Measurements from ENCODE around the gene CDK19.

DNA sequence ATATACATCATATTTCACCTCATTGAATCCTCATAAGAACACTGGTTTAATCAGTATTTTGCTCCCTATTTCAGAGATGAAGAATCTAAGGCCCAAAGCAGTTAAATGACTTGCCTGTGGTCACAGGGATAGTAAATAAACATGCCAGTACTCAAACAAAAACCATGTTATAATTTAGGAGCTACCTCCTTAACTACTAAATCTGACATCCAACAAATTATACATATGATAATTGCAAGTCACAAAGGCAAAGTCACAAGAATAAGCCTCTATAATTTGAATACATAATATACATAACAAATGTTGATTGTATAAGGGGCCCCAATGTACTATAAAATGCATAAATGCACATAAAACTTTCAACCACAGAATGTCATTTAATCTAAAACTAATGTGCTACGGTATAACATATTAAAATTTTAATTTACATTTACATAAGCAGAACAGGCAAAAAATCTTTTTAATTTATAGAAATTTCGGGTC is 181.5 kb downstream of the CDK19 start:
- TF ChIP-seq POLR2A (IDR thresholded peaks at IDR 0.05): no peak
- TF ChIP-seq, protein P1, sequence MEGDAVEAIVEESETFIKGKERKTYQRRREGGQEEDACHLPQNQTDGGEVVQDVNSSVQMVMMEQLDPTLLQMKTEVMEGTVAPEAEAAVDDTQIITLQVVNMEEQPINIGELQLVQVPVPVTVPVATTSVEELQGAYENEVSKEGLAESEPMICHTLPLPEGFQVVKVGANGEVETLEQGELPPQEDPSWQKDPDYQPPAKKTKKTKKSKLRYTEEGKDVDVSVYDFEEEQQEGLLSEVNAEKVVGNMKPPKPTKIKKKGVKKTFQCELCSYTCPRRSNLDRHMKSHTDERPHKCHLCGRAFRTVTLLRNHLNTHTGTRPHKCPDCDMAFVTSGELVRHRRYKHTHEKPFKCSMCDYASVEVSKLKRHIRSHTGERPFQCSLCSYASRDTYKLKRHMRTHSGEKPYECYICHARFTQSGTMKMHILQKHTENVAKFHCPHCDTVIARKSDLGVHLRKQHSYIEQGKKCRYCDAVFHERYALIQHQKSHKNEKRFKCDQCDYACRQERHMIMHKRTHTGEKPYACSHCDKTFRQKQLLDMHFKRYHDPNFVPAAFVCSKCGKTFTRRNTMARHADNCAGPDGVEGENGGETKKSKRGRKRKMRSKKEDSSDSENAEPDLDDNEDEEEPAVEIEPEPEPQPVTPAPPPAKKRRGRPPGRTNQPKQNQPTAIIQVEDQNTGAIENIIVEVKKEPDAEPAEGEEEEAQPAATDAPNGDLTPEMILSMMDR (IDR thresholded peaks at IDR 0.05 in 4 of 5, conservative IDR thresholded peaks at IDR 0.05 in 1 of 5): no peak
